A673 (cell line): ENCODE data around the gene UBE2E2. TPM values are rescaled to one million over a fixed set of nuclear protein-coding genes. Genes with fewer than 3 reads are reported as not detected.

Experiments used
- BruUV-seq: library from RNA; stranded (reverse); fragments of 400-500 nt; replicated peaks from 2 replicates; lab custom pipeline; 2021; lab: Mats Ljungman, UMichigan
- CTCF ChIA-PET: fragments of 300-600 bp; sonication (Branson Sonifier 250); formaldehyde crosslinking; loops from one replicate; lab custom pipeline; 2022; ENCODE audit warnings: antibody characterized with exemption; lab: Charles Lee
- POLR2A ChIA-PET: fragments of 300-600 bp; sonication (Branson Sonifier 250); formaldehyde crosslinking; loops from one replicate; lab custom pipeline; 2022; ENCODE audit warnings: antibody characterized with exemption; ENCODE audit not compliant: low non-redundant PET; lab: Charles Lee
- DNase-seq: peaks from one replicate; pipeline ENCODE4 v3.0.0-alpha.2; 2015; ENCODE audit warnings: low spot score
- H3K27ac ChIP-seq: fragments of 200-600 bp; sonication (generic); 2 replicates; pipeline ENCODE4 v1.5.1; 2016; ENCODE audit warnings: mixed run types, low read depth, mild to moderate bottlenecking, mixed read lengths, antibody characterized with exemption, low read length; ENCODE audit not compliant: poor library complexity, severe bottlenecking
- H3K27me3 ChIP-seq: fragments of 200-600 bp; sonication (generic); replicated peaks from 2 replicates; pipeline ENCODE4 v1.6.1; 2017; ENCODE audit warnings: mixed run types, low read depth, mild to moderate bottlenecking, mixed read lengths, antibody characterized with exemption, low read length; ENCODE audit not compliant: insufficient read depth, poor library complexity
- H3K36me3 ChIP-seq: fragments of 200-600 bp; sonication (generic); 2 replicates; pipeline ENCODE4 v1.6.1; 2016; ENCODE audit warnings: mixed run types, mild to moderate bottlenecking, mixed read lengths, antibody characterized with exemption, low read length; ENCODE audit not compliant: insufficient read depth, poor library complexity, severe bottlenecking
- H3K4me1 ChIP-seq: fragments of 200-600 bp; sonication (generic); 2 replicates; pipeline ENCODE4 v1.6.1; 2017; ENCODE audit warnings: mixed run types, mild to moderate bottlenecking, mixed read lengths, antibody characterized with exemption, low read length; ENCODE audit not compliant: insufficient read depth, poor library complexity, severe bottlenecking
- H3K4me3 ChIP-seq: fragments of 200-600 bp; sonication (generic); 2 replicates; pipeline ENCODE4 v1.5.1; 2016; ENCODE audit warnings: low read depth, mixed run types, mild to moderate bottlenecking, mixed read lengths, low read length; ENCODE audit not compliant: poor library complexity, severe bottlenecking
- H3K9me3 ChIP-seq: fragments of 200-600 bp; sonication (generic); 2 replicates; pipeline ENCODE4 v1.6.1; 2016; ENCODE audit warnings: mixed run types, low read depth, mild to moderate bottlenecking, mixed read lengths, antibody characterized with exemption, low read length; ENCODE audit not compliant: poor library complexity, severe bottlenecking
- CTCF ChIP-seq: fragments of 300-800, 200-600 bp; sonication (generic); conservative IDR thresholded peaks from 2 replicates; pipeline ENCODE4 v1.5.1; 2017; ENCODE audit warnings: low read depth, mild to moderate bottlenecking, antibody characterized with exemption, low read length, moderate library complexity, mixed read lengths
- EZH2 ChIP-seq: fragments of 200-600 bp; sonication (generic); IDR thresholded peaks from 2 replicates; pipeline ENCODE4 v1.6.1; 2017; ENCODE audit warnings: borderline replicate concordance, low read depth, mild to moderate bottlenecking, mixed read lengths, antibody characterized with exemption, low read length; ENCODE audit not compliant: poor library complexity, severe bottlenecking
- intact Hi-C: fragments of 100-400 bp; cut with micrococcal nuclease; formaldehyde crosslinking; loops from one replicate; pipeline ENCODE4 v1.10.0; 2022; ENCODE audit not compliant: unreplicated experiment
- total RNA-seq: library from RNA; stranded (reverse); gene quantifications from 2 replicates; pipeline ENCODE4 v1.2.3, GENCODE V29; 2021

UBE2E2 gene
- total RNA-seq, 1 experiment from 2014 or later: 2.0 TPM

- no peaks in the 10 kb centered on the region for H3K36me3 ChIP-seq
- H3K9me3 ChIP-seq: no peaks in the 10 kb centered on the region
- ChIA-PET POLR2A (no interaction called here), CTCF (no interaction called here)
- no peak overlapping the region for H3K4me3 ChIP-seq
- no TSS peak for BruUV-seq
- H3K4me1 ChIP-seq: no peaks in the 10 kb centered on the region
- H3K27me3 ChIP-seq: no peaks in the 10 kb centered on the region
- intact Hi-C loops: no loop called here
- no peak overlapping the region for H3K27ac ChIP-seq
- DNase-seq: no peak
- TF ChIP-seq CTCF: no peak
- TF ChIP-seq EZH2: no peak
Observed at GRCh38 chr3:23387286-23387918, 184.3 kb downstream of the UBE2E2 start.

DNA sequence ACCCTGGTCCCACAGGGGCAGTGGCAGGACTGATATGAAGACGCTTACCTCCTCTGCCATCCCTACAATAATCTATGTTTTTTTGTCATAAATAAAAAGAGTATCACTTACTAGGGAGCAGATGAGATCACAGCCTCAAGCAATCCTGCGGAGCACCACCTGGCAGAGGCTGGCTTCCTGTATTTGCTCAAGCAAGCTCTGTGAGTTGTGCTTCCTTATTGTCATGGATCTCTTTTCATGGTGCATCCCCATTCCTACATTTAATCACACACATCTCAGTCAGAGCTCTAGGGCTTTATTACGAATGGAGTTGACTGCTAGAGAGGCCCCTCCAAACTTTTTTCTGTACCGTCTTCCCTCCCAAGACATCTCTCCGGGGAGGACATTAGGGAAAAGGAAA is 186.0 kb downstream of the UBE2E2 start:
- no peak for TF ChIP-seq EZH2
- no peak for TF ChIP-seq CTCF
- ChIA-PET POLR2A (no interaction called here), CTCF (no interaction called here)
- DNase-seq: no peak
- Histone ChIP-seq H3K36me3 (no peaks in the 10 kb centered on the region), H3K4me3 (no peak overlapping the region), H3K4me1 (no peaks in the 10 kb centered on the region), H3K27ac (no peak overlapping the region), H3K9me3 (no peaks in the 10 kb centered on the region), H3K27me3 (no peaks in the 10 kb centered on the region)
- intact Hi-C loops: no loop called here
- BruUV-seq: no TSS peak

- no TSS peak for BruUV-seq
- Histone ChIP-seq H3K27me3 (no peaks in the 10 kb centered on the region), H3K4me3 (no peak overlapping the region), H3K27ac (no peak overlapping the region), H3K9me3 (no peaks in the 10 kb centered on the region), H3K4me1 (no peaks in the 10 kb centered on the region), H3K36me3 (no peaks in the 10 kb centered on the region)
- TF ChIP-seq CTCF (no peak), EZH2 (no peak)
- DNase-seq: no peak
- ChIA-PET CTCF (no interaction called here), POLR2A (no interaction called here)
- intact Hi-C loops: no loop called here
Observed at GRCh38 chr3:23389686-23390085, 186.6 kb downstream of the UBE2E2 start.
